Thyroid gland (tissue), 4 donors: ENCODE results near the gene TES.

Experiments used
- POLR2A ChIP-seq, 2 donors: fragments of 450-650 bp; IDR thresholded peaks; one replicate each; pipeline ENCODE4 v1.6.1; 2017; ENCODE audit warnings: antibody characterized with exemption in 2 of 2, mild to moderate bottlenecking in 2 of 2, moderate library complexity in 1 of 2
- TF ChIP-seq, protein P1 (sequence below), 6 experiments: fragments of 200-600 bp in 3 of 6; fragments of 450-650 bp in 3 of 6; sonication (generic) in 3 of 6; IDR thresholded peaks; one replicate each; pipeline ENCODE4 v1.5.1; 2016 to 2019; ENCODE audit warnings: antibody characterized with exemption in 6 of 6, mild to moderate bottlenecking in 2 of 6, inconsistent platforms in 1 of 6, moderate library complexity in 1 of 6

DNA sequence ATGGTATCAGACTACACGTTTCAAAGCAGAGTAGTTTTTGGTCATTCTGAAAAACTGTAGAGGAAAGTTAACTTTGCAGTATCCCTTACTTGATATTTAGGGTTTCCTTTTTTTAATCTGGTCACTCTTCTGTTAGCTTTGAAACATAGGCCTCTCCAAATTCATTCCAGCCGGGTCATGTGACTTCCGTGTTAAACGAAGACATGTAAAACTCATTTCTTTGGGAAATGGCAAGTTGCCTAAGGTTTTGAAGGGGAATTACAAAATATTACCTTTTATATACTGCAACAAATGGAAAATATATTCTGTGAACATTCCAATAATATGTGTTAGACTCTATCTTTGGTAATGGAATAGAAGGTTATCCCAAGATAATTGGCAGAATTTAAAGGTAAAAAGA, 9.5 kb downstream of the TES start:
- TF ChIP-seq, protein P1, sequence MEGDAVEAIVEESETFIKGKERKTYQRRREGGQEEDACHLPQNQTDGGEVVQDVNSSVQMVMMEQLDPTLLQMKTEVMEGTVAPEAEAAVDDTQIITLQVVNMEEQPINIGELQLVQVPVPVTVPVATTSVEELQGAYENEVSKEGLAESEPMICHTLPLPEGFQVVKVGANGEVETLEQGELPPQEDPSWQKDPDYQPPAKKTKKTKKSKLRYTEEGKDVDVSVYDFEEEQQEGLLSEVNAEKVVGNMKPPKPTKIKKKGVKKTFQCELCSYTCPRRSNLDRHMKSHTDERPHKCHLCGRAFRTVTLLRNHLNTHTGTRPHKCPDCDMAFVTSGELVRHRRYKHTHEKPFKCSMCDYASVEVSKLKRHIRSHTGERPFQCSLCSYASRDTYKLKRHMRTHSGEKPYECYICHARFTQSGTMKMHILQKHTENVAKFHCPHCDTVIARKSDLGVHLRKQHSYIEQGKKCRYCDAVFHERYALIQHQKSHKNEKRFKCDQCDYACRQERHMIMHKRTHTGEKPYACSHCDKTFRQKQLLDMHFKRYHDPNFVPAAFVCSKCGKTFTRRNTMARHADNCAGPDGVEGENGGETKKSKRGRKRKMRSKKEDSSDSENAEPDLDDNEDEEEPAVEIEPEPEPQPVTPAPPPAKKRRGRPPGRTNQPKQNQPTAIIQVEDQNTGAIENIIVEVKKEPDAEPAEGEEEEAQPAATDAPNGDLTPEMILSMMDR (IDR thresholded peaks at IDR 0.05), result no peak
- TF ChIP-seq POLR2A (IDR thresholded peaks at IDR 0.05), result no peak
